GM10266 (cell line): ENCODE results near the gene RAB22A.

ENCODE experiments used
- DNase-seq: peaks from one replicate; pipeline ENCODE4 v3.0.0; 2012; ENCODE audit errors: extremely low spot score
- CTCF ChIP-seq: IDR thresholded peaks from 2 replicates; pipeline ENCODE4 v1.5.1; 2012; ENCODE audit warnings: mild to moderate bottlenecking, low read depth; ENCODE audit not compliant: control insufficient read depth, insufficient read depth; ENCODE audit errors: missing control alignments

Gene RAB22A

GRCh38 chr20:58399926-58400325, 90.4 kb downstream of the RAB22A start:
- no peak for TF ChIP-seq CTCF
- DNase-seq, result no peak

GRCh38 chr20:58401162-58401561, 91.6 kb downstream of the RAB22A start:
- TF ChIP-seq CTCF, result no peak
- no peak for DNase-seq

- no peak for TF ChIP-seq CTCF
- DNase-seq, result no peak
These were observed 92.8 kb downstream of the RAB22A start for GRCh38 chr20:58402305-58402704.

- DNase-seq, result peak; percentile 26
- no peak for TF ChIP-seq CTCF
These were observed 93.3 kb downstream of the RAB22A start for GRCh38 chr20:58402827-58403226.

- no peak for TF ChIP-seq CTCF
- DNase-seq, result peak; percentile 21
These were observed 93.8 kb downstream of the RAB22A start for GRCh38 chr20:58403272-58403671.

- TF ChIP-seq CTCF, result no peak
- no peak for DNase-seq
These were observed 96.2 kb downstream of the RAB22A start for GRCh38 chr20:58405504-58406291.

GRCh38 chr20:58406422-58407001, 97.0 kb downstream of the RAB22A start:
- TF ChIP-seq CTCF, result no peak

More at GRCh38 chr20:58406422-58407001, 97.0 kb downstream of the RAB22A start:
- DNase-seq, result no peak
